ENCODE data around the gene RORB.

The RORB gene

GRCh38 chr9:74721696-74722660 is 224.8 kb downstream of the RORB start:
- DNase-seq = no peak

DNA sequence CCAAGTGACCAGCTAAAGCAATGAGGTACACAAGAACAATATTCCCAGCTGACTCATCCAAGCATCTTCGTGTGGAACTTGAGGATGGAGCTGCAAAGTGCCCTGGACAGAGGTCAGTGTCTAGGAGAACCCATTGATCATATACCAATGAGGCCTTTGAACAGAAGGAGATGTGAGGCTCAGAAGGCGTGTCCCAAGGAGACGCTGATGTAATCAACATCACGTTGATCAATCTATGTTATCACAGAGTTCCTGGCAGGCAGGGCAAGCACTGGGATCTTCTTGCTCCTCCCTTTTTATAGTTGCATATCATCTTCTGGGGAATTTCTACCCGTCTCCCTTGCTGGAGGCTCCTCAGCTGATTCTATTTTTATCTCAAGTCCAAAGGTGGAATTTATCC is 227.2 kb downstream of the RORB start:
- DNase-seq = no peak

DNA sequence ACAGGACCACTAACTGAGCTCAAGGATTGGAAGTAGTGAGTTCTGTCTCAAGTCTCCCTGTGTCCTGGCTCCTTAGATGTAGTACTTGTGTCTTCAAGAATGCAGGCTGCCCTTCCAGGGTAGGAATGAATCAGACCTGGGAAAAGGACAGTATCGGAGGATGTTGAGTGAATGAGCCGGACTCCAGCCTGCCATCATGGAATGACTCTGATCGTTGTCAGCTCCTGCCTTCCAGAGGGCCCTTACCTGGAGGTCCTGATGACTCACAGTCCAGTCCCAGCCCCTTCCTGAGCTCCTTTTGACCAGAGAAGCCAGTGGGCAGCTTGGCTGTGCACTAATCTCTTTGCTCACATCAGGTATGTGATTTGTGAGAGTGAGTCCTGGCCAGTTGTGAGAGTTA is 229.4 kb downstream of the RORB start:
- no peak for DNase-seq

GRCh38 chr9:74728176-74728575 is 231.0 kb downstream of the RORB start:
- DNase-seq = no peak

- no peak for DNase-seq
Observed at GRCh38 chr9:74729136-74729695, 232.1 kb downstream of the RORB start.

DNA sequence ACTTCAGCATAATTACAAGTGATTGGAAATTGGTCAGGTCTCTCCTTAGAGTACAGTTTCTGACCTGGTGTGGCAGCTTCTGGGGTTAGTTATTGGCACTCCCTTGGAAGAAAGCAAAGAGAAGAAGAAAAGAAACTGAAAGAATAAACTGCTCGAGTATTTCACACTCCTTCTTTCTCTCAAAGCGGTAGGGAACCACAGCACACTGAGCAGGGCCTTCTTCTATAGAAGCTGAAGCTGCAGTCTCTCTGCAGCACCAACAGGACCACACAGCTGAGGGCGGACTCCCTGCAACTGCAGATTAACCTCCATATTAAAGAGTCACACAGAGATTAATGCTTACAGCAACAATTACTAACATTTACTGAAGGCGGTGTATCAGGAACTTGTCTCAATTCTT is 238.6 kb downstream of the RORB start:
- no peak for DNase-seq

GRCh38 chr9:74736646-74737045 is 239.5 kb downstream of the RORB start:
- no peak for DNase-seq

DNA sequence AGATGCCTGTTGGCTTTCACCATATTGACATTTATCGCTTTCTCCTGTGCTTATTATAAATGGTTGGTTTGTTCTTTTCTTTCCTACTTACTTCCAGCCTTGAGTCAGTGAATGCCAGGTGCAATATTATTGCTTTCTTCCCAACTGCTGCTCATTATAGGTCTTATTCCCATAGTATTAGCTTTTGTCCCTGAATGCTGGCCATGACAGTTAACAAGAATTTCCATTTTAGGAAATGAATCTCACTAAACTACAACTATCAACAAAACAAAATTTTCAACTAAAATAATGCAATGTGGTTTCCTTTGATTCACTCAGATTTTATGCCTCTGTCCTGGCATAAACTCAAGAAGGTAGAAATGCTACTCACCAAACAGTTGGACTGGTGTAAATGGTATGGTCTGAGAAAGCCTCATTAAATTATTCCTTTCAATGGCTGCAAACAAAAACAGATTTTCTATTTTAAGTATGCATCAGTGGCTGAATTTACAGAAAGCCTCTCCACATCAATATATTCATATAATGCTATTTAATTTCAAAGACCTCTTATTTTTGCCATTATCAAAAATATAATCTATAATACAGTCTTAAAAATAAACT is 245.2 kb downstream of the RORB start:
- no peak for DNase-seq
